K562 (cell line): Measurements from ENCODE around the gene HSPA5. TPM values are rescaled to one million over a fixed set of nuclear protein-coding genes. Genes with fewer than 3 reads are reported as not detected.
A peak's percentile ranks its signal among the peaks of the same experiment; 100 is the strongest.

ENCODE experiments used
- ATF1 ChIP-seq, 2 experiments: fragments of 450-650 bp in 1 of 2; IDR thresholded peaks; 2 replicates each; pipeline ENCODE4 v1.6.1; 2016; ENCODE audit warnings: missing compliant biosample characterization in 1 of 2, missing genetic modification characterization in 1 of 2
- FOXP1 ChIP-seq: sonication (generic); formaldehyde crosslinking; IDR thresholded peaks from 2 replicates; pipeline ENCODE4 v1.8.0; 2022; ENCODE audit warnings: mild to moderate bottlenecking, missing genetic modification reagents
- IRF2 ChIP-seq: sonication (generic); formaldehyde crosslinking; IDR thresholded peaks from 2 replicates; pipeline ENCODE4 v1.8.1; 2022; ENCODE audit warnings: mild to moderate bottlenecking, missing genetic modification reagents
- PTTG1 ChIP-seq: fragments of 450-650 bp; IDR thresholded peaks from 2 replicates; pipeline ENCODE4 v1.6.1; 2016; ENCODE audit warnings: low read depth, mild to moderate bottlenecking, missing genetic modification characterization, missing compliant biosample characterization
- RCOR1 ChIP-seq, 2 experiments: IDR thresholded peaks; 2 replicates each; pipeline ENCODE4 v1.6.1; 2012; ENCODE audit warnings: low read depth in 2 of 2, low read length in 2 of 2, borderline replicate concordance in 1 of 2, improper control_type of control experiment in 1 of 2
- TAF1 ChIP-seq: IDR thresholded peaks from 2 replicates; pipeline ENCODE4 v1.6.1; 2011; ENCODE audit warnings: mild to moderate bottlenecking, low read length, moderate library complexity; ENCODE audit not compliant: insufficient read depth, control insufficient read depth, severe bottlenecking; ENCODE audit errors: extremely low read depth
- TRIM28 ChIP-seq: fragments of 450-650 bp; IDR thresholded peaks from 2 replicates; pipeline ENCODE4 v1.6.1; 2017
- TSC22D4 ChIP-seq: fragments of 450-650 bp; IDR thresholded peaks from 2 replicates; pipeline ENCODE4 v1.6.1; 2016; ENCODE audit warnings: missing genetic modification characterization, missing biosample characterization, control low read depth
- ZNF23 ChIP-seq: fragments of 250-450 bp; sonication (Bioruptor Pico); IDR thresholded peaks from 2 replicates; pipeline ENCODE4 v1.4.0; 2020; ENCODE audit warnings: mild to moderate bottlenecking
- ZNF311 ChIP-seq: fragments of 250-450 bp; sonication (Bioruptor Pico); IDR thresholded peaks from 2 replicates; pipeline ENCODE4 v1.4.0; 2020; ENCODE audit warnings: mild to moderate bottlenecking, moderate library complexity
- ZNF444 ChIP-seq: fragments of 250-450 bp; sonication (Bioruptor Pico); IDR thresholded peaks from 2 replicates; pipeline ENCODE4 v1.4.0; 2020; ENCODE audit warnings: mild to moderate bottlenecking, moderate library complexity
- ZNF830 ChIP-seq: fragments of 250-450 bp; sonication (Bioruptor Pico); IDR thresholded peaks from 2 replicates; pipeline ENCODE4 v1.5.0; 2021; ENCODE audit warnings: mild to moderate bottlenecking
- polyA plus RNA-seq, 8 experiments: library from polyadenylated mRNA; depleted of rRNA in 4 of 8; stranded (reverse) in 5 of 8; unstranded in 3 of 8; fragments of >200 nt; fragmentation: Nextera tagmentation in 2 of 8; fragmentation: Illumina TruSeq in 1 of 8; extraction: Ambion mirVana in 2 of 8; extraction: Trizol in 1 of 8; gene quantifications; 2 replicates each; pipeline versions ENCODE4 v1.2.1 to v1.2.3, GENCODE V29; 2011 to 2014; ENCODE audit warnings: inconsistent platforms in 1 of 8, missing spikeins in 1 of 8
- total RNA-seq, 7 experiments: library from RNA; depleted of rRNA in 6 of 7; stranded (reverse); fragments of >200 nt in 6 of 7; fragmentation: Illumina TruSeq in 2 of 7; extraction: Trizol in 2 of 7; gene quantifications; 2 replicates each; pipeline versions ENCODE4 v1.2.1 to v1.2.3, GENCODE V29; 2011 to 2021; ENCODE audit warnings: low replicate concordance in 1 of 7
- TF ChIP-seq, protein P1 (sequence below): fragments of 450-650 bp; conservative IDR thresholded peaks from 2 replicates; pipeline ENCODE4 v1.6.1; 2016; ENCODE audit warnings: missing genetic modification characterization, low read depth, mild to moderate bottlenecking, control low read depth, missing compliant biosample characterization
- TF ChIP-seq, protein P2 (sequence below), 2 experiments: fragments of 450-650 bp; formaldehyde crosslinking in 1 of 2; IDR thresholded peaks; 2 replicates each; pipeline versions ENCODE4 v1.4.0 to v1.6.1; 2014 to 2020; ENCODE audit warnings: mild to moderate bottlenecking in 2 of 2, borderline replicate concordance in 1 of 2, low read depth in 1 of 2
- TF ChIP-seq, protein P3 (sequence below): fragments of 250-450 bp; sonication (Bioruptor Pico); IDR thresholded peaks from 2 replicates; pipeline ENCODE4 v1.5.0; 2021; ENCODE audit warnings: mild to moderate bottlenecking, borderline replicate concordance

Gene HSPA5
- total and polyA plus RNA-seq, 9 of the 15 experiments (the other 6 are each of a cell fraction or from before 2014, with no cell fraction given) = 48.0 to 265 (median 113) TPM

DNA sequence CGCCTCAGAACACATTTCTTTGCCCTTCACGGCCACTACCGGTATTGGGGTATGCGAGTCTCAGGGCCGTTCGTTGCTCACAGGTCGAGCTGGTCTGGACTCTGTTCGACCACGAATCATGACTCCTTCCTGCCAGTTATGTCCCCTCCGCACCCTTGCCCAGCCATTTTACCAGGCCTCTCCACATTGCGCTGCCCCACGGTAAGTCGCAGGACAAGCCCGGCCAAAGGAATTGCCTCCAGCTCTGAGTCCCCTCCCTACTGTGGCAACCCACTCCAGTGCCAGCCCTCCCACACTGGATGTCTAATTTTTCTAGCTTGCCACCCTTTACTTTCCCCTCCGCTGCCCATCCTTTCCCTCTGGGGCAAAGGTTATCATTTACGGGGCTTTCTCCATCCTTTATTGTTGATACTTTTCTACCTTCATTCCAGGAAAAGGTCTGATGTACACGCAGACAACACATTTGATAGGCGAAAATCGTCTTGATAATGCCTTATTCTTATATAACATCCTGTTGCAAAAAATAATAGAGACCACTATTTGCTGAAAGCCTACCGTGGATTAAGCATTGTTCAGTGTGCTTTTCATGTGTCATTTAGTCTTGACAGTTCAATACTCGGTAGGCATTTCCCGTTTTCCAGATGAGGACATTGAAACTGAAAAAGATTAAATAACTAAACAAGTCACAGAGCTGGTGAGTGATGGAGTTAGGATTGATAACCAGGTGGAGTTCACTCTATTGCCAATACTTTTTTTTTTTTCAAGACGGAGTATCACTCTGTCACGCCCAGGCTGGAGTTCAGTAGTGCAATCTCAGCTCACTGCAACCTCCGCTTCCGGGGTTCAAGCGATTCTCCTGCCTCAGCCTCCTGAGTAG lies 958 bp upstream of the HSPA5 start (continued):
- TF ChIP-seq, protein P1, sequence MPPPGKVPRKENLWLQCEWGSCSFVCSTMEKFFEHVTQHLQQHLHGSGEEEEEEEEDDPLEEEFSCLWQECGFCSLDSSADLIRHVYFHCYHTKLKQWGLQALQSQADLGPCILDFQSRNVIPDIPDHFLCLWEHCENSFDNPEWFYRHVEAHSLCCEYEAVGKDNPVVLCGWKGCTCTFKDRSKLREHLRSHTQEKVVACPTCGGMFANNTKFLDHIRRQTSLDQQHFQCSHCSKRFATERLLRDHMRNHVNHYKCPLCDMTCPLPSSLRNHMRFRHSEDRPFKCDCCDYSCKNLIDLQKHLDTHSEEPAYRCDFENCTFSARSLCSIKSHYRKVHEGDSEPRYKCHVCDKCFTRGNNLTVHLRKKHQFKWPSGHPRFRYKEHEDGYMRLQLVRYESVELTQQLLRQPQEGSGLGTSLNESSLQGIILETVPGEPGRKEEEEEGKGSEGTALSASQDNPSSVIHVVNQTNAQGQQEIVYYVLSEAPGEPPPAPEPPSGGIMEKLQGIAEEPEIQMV (tag) = no peak
- TF ChIP-seq ZNF23 (no peak), ZNF830 (CRISPR knock-in tag) (peak; percentile 9; the same call in 1 of the 2 replicates), IRF2 (CRISPR knock-in tag) (no peak), ZNF311 (CRISPR knock-in tag) (peak; percentile 61; the same call in 1 of the 2 replicates), TRIM28 (no peak), ZNF444 (no peak), FOXP1 (CRISPR knock-in tag) (no peak), PTTG1 (tag) (peak; percentile 81), TAF1 (peak; percentile 54), RCOR1 (IDR thresholded peaks at IDR 0.05; ENCODE audit: borderline replicate concordance in 1 of 2, low read depth in 2 of 2, low read length in 2 of 2) (no peak), TSC22D4 (tag) (no peak), ATF1 (CRISPR knock-in tag; IDR thresholded peaks at IDR 0.05) (no peak), ATF1 (tag; IDR thresholded peaks at IDR 0.05) (no peak)
- TF ChIP-seq, protein P2, sequence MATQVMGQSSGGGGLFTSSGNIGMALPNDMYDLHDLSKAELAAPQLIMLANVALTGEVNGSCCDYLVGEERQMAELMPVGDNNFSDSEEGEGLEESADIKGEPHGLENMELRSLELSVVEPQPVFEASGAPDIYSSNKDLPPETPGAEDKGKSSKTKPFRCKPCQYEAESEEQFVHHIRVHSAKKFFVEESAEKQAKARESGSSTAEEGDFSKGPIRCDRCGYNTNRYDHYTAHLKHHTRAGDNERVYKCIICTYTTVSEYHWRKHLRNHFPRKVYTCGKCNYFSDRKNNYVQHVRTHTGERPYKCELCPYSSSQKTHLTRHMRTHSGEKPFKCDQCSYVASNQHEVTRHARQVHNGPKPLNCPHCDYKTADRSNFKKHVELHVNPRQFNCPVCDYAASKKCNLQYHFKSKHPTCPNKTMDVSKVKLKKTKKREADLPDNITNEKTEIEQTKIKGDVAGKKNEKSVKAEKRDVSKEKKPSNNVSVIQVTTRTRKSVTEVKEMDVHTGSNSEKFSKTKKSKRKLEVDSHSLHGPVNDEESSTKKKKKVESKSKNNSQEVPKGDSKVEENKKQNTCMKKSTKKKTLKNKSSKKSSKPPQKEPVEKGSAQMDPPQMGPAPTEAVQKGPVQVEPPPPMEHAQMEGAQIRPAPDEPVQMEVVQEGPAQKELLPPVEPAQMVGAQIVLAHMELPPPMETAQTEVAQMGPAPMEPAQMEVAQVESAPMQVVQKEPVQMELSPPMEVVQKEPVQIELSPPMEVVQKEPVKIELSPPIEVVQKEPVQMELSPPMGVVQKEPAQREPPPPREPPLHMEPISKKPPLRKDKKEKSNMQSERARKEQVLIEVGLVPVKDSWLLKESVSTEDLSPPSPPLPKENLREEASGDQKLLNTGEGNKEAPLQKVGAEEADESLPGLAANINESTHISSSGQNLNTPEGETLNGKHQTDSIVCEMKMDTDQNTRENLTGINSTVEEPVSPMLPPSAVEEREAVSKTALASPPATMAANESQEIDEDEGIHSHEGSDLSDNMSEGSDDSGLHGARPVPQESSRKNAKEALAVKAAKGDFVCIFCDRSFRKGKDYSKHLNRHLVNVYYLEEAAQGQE (IDR thresholded peaks at IDR 0.05; ENCODE audit: borderline replicate concordance) = no peak
- TF ChIP-seq, protein P2 (CRISPR knock-in tag; IDR thresholded peaks at IDR 0.05; ENCODE audit: low read depth) = no peak
- TF ChIP-seq, protein P3, sequence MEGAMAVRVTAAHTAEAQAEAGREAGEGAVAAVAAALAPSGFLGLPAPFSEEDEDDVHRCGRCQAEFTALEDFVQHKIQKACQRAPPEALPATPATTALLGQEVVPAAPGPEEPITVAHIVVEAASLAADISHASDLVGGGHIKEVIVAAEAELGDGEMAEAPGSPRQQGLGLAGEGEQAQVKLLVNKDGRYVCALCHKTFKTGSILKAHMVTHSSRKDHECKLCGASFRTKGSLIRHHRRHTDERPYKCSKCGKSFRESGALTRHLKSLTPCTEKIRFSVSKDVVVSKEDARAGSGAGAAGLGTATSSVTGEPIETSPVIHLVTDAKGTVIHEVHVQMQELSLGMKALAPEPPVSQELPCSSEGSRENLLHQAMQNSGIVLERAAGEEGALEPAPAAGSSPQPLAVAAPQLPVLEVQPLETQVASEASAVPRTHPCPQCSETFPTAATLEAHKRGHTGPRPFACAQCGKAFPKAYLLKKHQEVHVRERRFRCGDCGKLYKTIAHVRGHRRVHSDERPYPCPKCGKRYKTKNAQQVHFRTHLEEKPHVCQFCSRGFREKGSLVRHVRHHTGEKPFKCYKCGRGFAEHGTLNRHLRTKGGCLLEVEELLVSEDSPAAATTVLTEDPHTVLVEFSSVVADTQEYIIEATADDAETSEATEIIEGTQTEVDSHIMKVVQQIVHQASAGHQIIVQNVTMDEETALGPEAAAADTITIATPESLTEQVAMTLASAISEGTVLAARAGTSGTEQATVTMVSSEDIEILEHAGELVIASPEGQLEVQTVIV (CRISPR knock-in tag) = no peak
